ENCODE data around the gene GAST.

DNA sequence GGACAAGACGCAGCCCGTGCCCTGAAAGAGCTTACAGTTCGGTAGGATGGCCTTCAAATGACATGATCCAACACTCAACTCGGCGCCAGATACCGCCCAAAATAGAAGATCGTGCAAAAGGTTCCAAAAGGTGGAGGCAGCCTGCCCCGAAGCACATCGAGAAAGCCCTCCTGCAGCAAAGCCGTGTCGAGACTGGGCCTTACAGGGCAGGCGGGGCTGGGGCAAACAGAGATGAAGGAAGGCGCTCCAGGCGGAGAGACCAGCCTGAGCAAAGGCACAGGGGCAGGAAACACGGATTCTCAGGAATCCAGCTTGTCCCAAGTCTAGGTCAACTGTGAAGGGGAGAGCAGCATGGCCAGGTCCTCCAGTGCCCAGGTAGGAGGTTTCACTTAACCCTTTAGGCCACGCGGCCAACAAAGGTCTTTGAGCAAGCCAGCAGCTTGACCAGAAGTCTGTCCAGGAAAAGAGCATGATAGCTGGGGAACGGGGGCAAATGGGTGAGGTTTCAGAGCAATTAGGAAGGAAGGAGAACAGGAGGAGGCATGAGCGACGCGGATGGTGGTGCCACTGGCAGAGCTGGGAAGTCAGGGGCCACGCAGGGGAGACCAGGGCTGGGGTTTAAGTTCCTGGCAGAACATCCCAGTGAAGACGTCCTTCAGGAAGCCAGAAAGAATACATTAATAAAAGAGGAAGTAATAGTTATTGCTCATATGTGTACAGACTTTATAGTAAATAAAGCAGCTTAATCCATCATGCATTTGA, 44.7 kb upstream of the GAST start:
- TF ChIP-seq EP300 (IDR thresholded peaks at IDR 0.05; ENCODE audit: low read depth): no peak
- TF ChIP-seq POLR2AphosphoS5 (IDR thresholded peaks at IDR 0.05): no peak

Measured in transverse colon (tissue), 3 donors.